ENCODE data around the gene LITAFD.

Gene LITAFD

DNA sequence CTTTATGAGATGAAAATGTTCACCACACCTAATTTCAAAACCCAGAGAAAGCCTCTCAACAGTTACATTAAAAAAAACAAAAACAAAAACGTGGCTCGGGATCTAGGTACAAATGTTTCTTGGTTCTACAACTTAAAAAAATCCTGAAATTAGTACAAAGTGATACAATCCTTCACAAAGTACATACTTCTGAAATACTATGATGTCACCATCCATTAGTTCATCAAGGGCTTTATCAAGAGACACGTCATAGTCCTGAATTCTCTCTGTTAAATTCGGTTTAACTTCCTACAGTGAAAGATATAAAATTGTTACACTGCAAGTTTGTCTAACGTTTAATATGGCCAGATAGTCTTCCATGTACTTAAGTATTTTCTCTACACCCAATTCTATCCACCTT lies 18.2 kb downstream of the LITAFD start:
- H2AFZ ChIP-seq (ENCODE audit: low read depth) = no peak overlapping the region
- H3K4me2 ChIP-seq = peak overlapping the region; percentile 58
- H3K4me1 ChIP-seq (ENCODE audit: low read depth, poor library complexity, severe bottlenecking) = peaks cover 45% of the 10 kb centered on the region
- no peak overlapping the region for H3K4me3 ChIP-seq (IDR thresholded peaks at IDR 0.05; ENCODE audit: insufficient read depth, low read depth, low read length)
- H3K79me2 ChIP-seq (ENCODE audit: insufficient read depth, low read depth) = peaks cover 38% of the 10 kb centered on the region; the same call in 1 of the 2 replicates
- H3K9ac ChIP-seq = peak overlapping the region; percentile 3; the same call in 1 of the 2 replicates
- peaks cover 38% of the 10 kb centered on the region; the same call in 1 of the 2 replicates for H3K36me3 ChIP-seq (ENCODE audit: insufficient read depth)
- H3K27ac ChIP-seq = peak overlapping the region; percentile 77
- H3K27me3 ChIP-seq (ENCODE audit: insufficient read depth, low read depth) = no peaks in the 10 kb centered on the region
- TF ChIP-seq, protein P1, sequence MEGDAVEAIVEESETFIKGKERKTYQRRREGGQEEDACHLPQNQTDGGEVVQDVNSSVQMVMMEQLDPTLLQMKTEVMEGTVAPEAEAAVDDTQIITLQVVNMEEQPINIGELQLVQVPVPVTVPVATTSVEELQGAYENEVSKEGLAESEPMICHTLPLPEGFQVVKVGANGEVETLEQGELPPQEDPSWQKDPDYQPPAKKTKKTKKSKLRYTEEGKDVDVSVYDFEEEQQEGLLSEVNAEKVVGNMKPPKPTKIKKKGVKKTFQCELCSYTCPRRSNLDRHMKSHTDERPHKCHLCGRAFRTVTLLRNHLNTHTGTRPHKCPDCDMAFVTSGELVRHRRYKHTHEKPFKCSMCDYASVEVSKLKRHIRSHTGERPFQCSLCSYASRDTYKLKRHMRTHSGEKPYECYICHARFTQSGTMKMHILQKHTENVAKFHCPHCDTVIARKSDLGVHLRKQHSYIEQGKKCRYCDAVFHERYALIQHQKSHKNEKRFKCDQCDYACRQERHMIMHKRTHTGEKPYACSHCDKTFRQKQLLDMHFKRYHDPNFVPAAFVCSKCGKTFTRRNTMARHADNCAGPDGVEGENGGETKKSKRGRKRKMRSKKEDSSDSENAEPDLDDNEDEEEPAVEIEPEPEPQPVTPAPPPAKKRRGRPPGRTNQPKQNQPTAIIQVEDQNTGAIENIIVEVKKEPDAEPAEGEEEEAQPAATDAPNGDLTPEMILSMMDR (conservative IDR thresholded peaks at IDR 0.05; ENCODE audit: low read depth, low read length) = no peak
- peaks cover 17% of the 10 kb centered on the region for H4K20me1 ChIP-seq (ENCODE audit: insufficient read depth)

DNA sequence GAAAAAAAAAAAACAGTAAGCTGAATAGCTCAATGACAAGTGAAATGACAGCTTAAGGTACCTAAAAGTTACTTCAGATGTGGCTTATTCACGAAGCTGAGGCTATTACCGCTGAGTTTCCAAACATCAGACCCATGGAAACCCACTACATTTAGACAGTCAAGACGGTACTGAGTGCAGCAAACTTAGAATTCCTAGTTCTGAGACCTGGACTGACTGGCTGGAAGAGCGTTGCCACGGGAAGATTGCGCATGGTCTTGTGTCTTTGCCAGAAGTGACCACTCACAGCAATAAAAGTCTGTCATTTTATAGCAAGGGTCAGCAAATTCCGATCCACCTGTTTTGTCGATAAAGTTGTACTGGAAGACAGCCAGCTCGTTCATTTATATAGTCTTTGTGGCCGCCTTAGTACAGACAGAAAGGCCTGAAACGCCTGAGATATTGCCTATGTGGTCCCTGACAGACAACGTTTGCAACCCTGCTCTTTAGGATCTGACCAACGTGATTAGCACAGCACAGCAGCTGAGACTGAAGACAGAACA lies 19.2 kb downstream of the LITAFD start:
- Histone ChIP-seq H3K27me3 (ENCODE audit: insufficient read depth, low read depth) (no peaks in the 10 kb centered on the region), H3K4me3 (IDR thresholded peaks at IDR 0.05; ENCODE audit: insufficient read depth, low read depth, low read length) (no peak overlapping the region), H3K4me1 (ENCODE audit: low read depth, poor library complexity, severe bottlenecking) (peaks cover 45% of the 10 kb centered on the region), H3K27ac (peak overlapping the region; percentile 77; the same call in 1 of the 2 replicates), H2AFZ (ENCODE audit: low read depth) (no peak overlapping the region), H3K9ac (no peak overlapping the region), H4K20me1 (ENCODE audit: insufficient read depth) (peaks cover 17% of the 10 kb centered on the region), H3K36me3 (ENCODE audit: insufficient read depth) (peaks cover 37% of the 10 kb centered on the region; the same call in 1 of the 2 replicates), H3K4me2 (peak overlapping the region; percentile 58; the same call in 1 of the 2 replicates), H3K79me2 (ENCODE audit: insufficient read depth, low read depth) (peaks cover 49% of the 10 kb centered on the region; the same call in 1 of the 2 replicates)
- TF ChIP-seq, protein P1 (conservative IDR thresholded peaks at IDR 0.05; ENCODE audit: low read depth, low read length) = no peak

DNA sequence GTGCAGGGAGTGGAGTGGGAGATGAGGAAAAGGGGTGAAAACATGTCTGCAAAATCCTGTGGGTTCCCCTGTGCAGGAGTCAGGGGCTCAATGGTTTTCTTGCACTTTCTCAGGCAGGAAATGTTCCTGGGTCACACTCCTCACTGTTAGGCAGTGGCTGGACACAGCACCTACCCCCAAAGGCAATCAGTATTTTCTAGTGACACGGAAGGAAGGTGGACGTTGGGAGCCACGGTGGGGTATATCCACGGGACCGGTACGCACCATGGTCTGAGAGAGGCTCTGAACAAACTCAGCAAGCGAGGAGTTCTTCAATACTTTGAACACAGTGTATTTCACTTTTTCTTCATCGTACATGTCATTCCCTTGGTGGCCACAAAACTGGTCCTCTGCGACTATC lies 20.9 kb downstream of the LITAFD start:
- no peak overlapping the region for H3K9ac ChIP-seq
- peaks cover 35% of the 10 kb centered on the region; the same call in 1 of the 2 replicates for H3K36me3 ChIP-seq (ENCODE audit: insufficient read depth)
- peaks cover 17% of the 10 kb centered on the region for H4K20me1 ChIP-seq (ENCODE audit: insufficient read depth)
- peaks cover 59% of the 10 kb centered on the region; the same call in 1 of the 2 replicates for H3K79me2 ChIP-seq (ENCODE audit: insufficient read depth, low read depth)
- H3K4me2 ChIP-seq = no peak overlapping the region
- no peak overlapping the region for H2AFZ ChIP-seq (ENCODE audit: low read depth)
- peaks cover 58% of the 10 kb centered on the region for H3K4me1 ChIP-seq (ENCODE audit: low read depth, poor library complexity, severe bottlenecking)
- TF ChIP-seq, protein P1 (conservative IDR thresholded peaks at IDR 0.05; ENCODE audit: low read depth, low read length) = no peak
- H3K27me3 ChIP-seq (ENCODE audit: insufficient read depth, low read depth) = no peaks in the 10 kb centered on the region
- no peak overlapping the region for H3K27ac ChIP-seq
- H3K4me3 ChIP-seq (IDR thresholded peaks at IDR 0.05; ENCODE audit: insufficient read depth, low read depth, low read length) = no peak overlapping the region

DNA sequence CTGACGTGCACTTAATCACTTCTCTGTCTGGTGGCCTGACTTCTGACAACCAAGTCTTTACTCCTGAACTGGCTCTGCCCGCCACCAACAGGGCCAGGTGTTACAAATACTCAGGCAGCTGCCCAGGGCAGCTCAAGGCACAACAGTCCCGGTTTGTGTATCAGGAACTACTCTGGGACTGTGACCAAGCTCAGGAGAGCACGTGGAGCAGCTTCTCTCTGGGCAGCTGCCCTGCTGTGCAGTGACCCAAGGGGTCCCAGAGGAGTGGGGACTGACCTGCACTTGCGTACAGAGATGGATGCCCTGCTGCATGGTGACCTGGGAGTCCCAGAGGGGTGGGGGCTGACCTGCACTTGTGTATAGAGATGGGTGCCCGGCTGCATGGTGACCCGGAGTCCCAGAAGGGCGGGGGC lies 21.9 kb downstream of the LITAFD start:
- no peak overlapping the region for H3K9ac ChIP-seq
- H3K4me3 ChIP-seq (IDR thresholded peaks at IDR 0.05; ENCODE audit: insufficient read depth, low read depth, low read length) = no peak overlapping the region
- H4K20me1 ChIP-seq (ENCODE audit: insufficient read depth) = peaks cover 10% of the 10 kb centered on the region
- no peaks in the 10 kb centered on the region for H3K27me3 ChIP-seq (ENCODE audit: insufficient read depth, low read depth)
- peaks cover 33% of the 10 kb centered on the region; the same call in 1 of the 2 replicates for H3K36me3 ChIP-seq (ENCODE audit: insufficient read depth)
- no peak overlapping the region for H3K27ac ChIP-seq
- H3K4me2 ChIP-seq = no peak overlapping the region
- no peak overlapping the region for H2AFZ ChIP-seq (ENCODE audit: low read depth)
- peaks cover 61% of the 10 kb centered on the region; the same call in 1 of the 2 replicates for H3K79me2 ChIP-seq (ENCODE audit: insufficient read depth, low read depth)
- TF ChIP-seq, protein P1 (conservative IDR thresholded peaks at IDR 0.05; ENCODE audit: low read depth, low read length) = no peak
- H3K4me1 ChIP-seq (ENCODE audit: low read depth, poor library complexity, severe bottlenecking) = peaks cover 58% of the 10 kb centered on the region
